ENCODE data around the gene DDX46.
"Not testable (repeated sequence)": the region's sequence is repeated elsewhere in the genome, so short reads cannot be mapped to it uniquely, and the experiment has no call there.

DDX46 gene

GRCh38 chr5:134845852-134846640, 87.5 kb downstream of the DDX46 start, which contains the start of gene C5orf24:
Gene C5orf24, plus strand, starts transcription at chr5:134845968. Its CDS starts 8,933 bp downstream, at chr5:134854901.
- DNase-seq = peak; percentile 35

GRCh38 chr5:134846641-134846960, 88.0 kb downstream of the DDX46 start:
- DNase-seq = no peak

GRCh38 chr5:134849434-134849933, 90.9 kb downstream of the DDX46 start:
- not testable (repeated sequence) for DNase-seq

GRCh38 chr5:134851307-134851923, 92.8 kb downstream of the DDX46 start:
- no peak for DNase-seq

GRCh38 chr5:134856465-134856864, 97.9 kb downstream of the DDX46 start:
- DNase-seq = not testable (repeated sequence)

GRCh38 chr5:134857401-134857800, 98.8 kb downstream of the DDX46 start:
- DNase-seq = no peak

- no peak for DNase-seq
Measured at GRCh38 chr5:134864707-134865106, 106.1 kb downstream of the DDX46 start.

GRCh38 chr5:134873494-134873893, 114.9 kb downstream of the DDX46 start:
- no peak for DNase-seq

- no peak for DNase-seq
Measured at GRCh38 chr5:134873987-134874830, 115.6 kb downstream of the DDX46 start, which contains the start of gene TXNDC15. Gene TXNDC15, plus strand, starts transcription at chr5:134874371. Its CDS starts 57 bp downstream, at chr5:134874428.

- DNase-seq = no peak
Measured at GRCh38 chr5:134874831-134875655, 116.5 kb downstream of the DDX46 start.

GRCh38 chr5:134877159-134877558, 118.6 kb downstream of the DDX46 start:
- no peak for DNase-seq

- no peak for DNase-seq
Measured at GRCh38 chr5:134878403-134878802, 119.8 kb downstream of the DDX46 start.

- DNase-seq = no peak
Measured at GRCh38 chr5:134879456-134879855, 120.9 kb downstream of the DDX46 start.

All from NCI-H2081 treated with DMSO at 0.1 percent for 48 hours (cell line).